Measurements from ENCODE around the gene ASTN2. TPM values are rescaled to one million over a fixed set of nuclear protein-coding genes. Genes with fewer than 3 reads are reported as not detected.

Gene ASTN2
- total and polyA plus RNA-seq, 10 of the 15 experiments (the other 5 are each of a cell fraction or from before 2014, with no cell fraction given) = 1.4 to 15.7 (median 7.0) TPM

GRCh38 chr9:117103438-117104110 is 311.3 kb downstream of the ASTN2 start:
- no peaks in the 10 kb centered on the region for H3K36me3 ChIP-seq (ENCODE audit: control insufficient read depth in 2 of 2, insufficient read depth in 2 of 2, low read length in 1 of 2)
- no peaks in the 10 kb centered on the region for H3K9me3 ChIP-seq (replicated peaks; ENCODE audit: control insufficient read depth, insufficient read depth, low read length)
- WGBS (ENCODE audit: insufficient coverage, insufficient replicate concordance, low lambda C conversion rate, missing lambda C conversion rate) = 2% methylated on average over 3 of the region's 3 CpGs
- no peak overlapping the region for H3K27ac ChIP-seq (ENCODE audit: control insufficient read depth, insufficient read depth)
- no peaks in the 10 kb centered on the region; a peak in 1 of 4 replicates for H3K27me3 ChIP-seq (replicated peaks in 1 of 2; ENCODE audit: control insufficient read depth in 2 of 2, insufficient read depth in 2 of 2, low read length in 1 of 2)
- ATAC-seq (peak; percentile 55), FAIRE-seq (no peak), DNase-seq (ENCODE audit: low read depth, low spot score) (peak; percentile 8)
- ChIA-PET SMC1A (ENCODE audit: uncharacterized antibody, unreplicated experiment) (interaction anchor here (1.0 kb wide), 1 partner anchor 14 kb away, joined by 4 read pairs; no protein-coding TSS in a partner anchor), POLR2A (no interaction called here), RAD21 (ENCODE audit: unreplicated experiment) (no interaction called here), CTCF (no interaction called here)
- no peak overlapping the region for H3K9ac ChIP-seq (ENCODE audit: control insufficient read depth, insufficient read depth, low read length)
- H3K79me2 ChIP-seq (ENCODE audit: control insufficient read depth, insufficient read depth, low read length) = no peaks in the 10 kb centered on the region
- no peaks in the 10 kb centered on the region for H3K4me1 ChIP-seq (ENCODE audit: control insufficient read depth, insufficient read depth, low read length)
- H3K4me3 ChIP-seq = no peak overlapping the region
- TF ChIP-seq CEBPZ (IDR thresholded peaks at IDR 0.05; ENCODE audit: low read depth, low read length) (no peak), FOXM1 (IDR thresholded peaks at IDR 0.05; ENCODE audit: low read depth, low read length) (no peak), RUNX3 (IDR thresholded peaks at IDR 0.05; ENCODE audit: low read length) (peak; percentile 79)
- BruUV-seq (replicated peaks) = no TSS peak
- in situ Hi-C loops (cut with MboI) = no loop called here
- intact Hi-C loops (cut with micrococcal nuclease; ENCODE audit: unreplicated experiment) = no loop called here
- H3K4me2 ChIP-seq (ENCODE audit: control insufficient read depth, insufficient read depth) = no peak overlapping the region
- no peaks in the 10 kb centered on the region for H4K20me1 ChIP-seq (ENCODE audit: control insufficient read depth, insufficient read depth)
- H2AFZ ChIP-seq (ENCODE audit: control insufficient read depth, low read depth, low read length) = no peak overlapping the region

- DNase-seq (ENCODE audit: low read depth, low spot score) = no peak
- no peak for FAIRE-seq
- intact Hi-C loops (cut with micrococcal nuclease; ENCODE audit: unreplicated experiment) = no loop called here
- H3K79me2 ChIP-seq (ENCODE audit: control insufficient read depth, insufficient read depth, low read length) = no peaks in the 10 kb centered on the region
- ATAC-seq = no peak
- H3K27me3 ChIP-seq (replicated peaks in 1 of 2; ENCODE audit: control insufficient read depth in 2 of 2, insufficient read depth in 2 of 2, low read length in 1 of 2) = no peaks in the 10 kb centered on the region; a peak in 1 of 4 replicates
- in situ Hi-C loops (cut with MboI) = no loop called here
- SMC1A ChIA-PET (ENCODE audit: uncharacterized antibody, unreplicated experiment) = no interaction called here
- POLR2A ChIA-PET = no interaction called here
- no peak overlapping the region for H3K4me3 ChIP-seq
- no peaks in the 10 kb centered on the region for H3K9me3 ChIP-seq (replicated peaks; ENCODE audit: control insufficient read depth, insufficient read depth, low read length)
- no peaks in the 10 kb centered on the region for H3K36me3 ChIP-seq (ENCODE audit: control insufficient read depth in 2 of 2, insufficient read depth in 2 of 2, low read length in 1 of 2)
- no peaks in the 10 kb centered on the region for H4K20me1 ChIP-seq (ENCODE audit: control insufficient read depth, insufficient read depth)
- H3K4me2 ChIP-seq (ENCODE audit: control insufficient read depth, insufficient read depth) = no peak overlapping the region
- WGBS (ENCODE audit: insufficient coverage, insufficient replicate concordance, low lambda C conversion rate, missing lambda C conversion rate) = 0% methylated on average over 1 of the region's 1 CpG
- RAD21 ChIA-PET (ENCODE audit: unreplicated experiment) = no interaction called here
- no peaks in the 10 kb centered on the region for H3K4me1 ChIP-seq (ENCODE audit: control insufficient read depth, insufficient read depth, low read length)
- no peak overlapping the region for H3K9ac ChIP-seq (ENCODE audit: control insufficient read depth, insufficient read depth, low read length)
- H2AFZ ChIP-seq (ENCODE audit: control insufficient read depth, low read depth, low read length) = no peak overlapping the region
- TF ChIP-seq NFYB (IDR thresholded peaks at IDR 0.05; ENCODE audit: insufficient read depth, low read depth, low read length) = no peak
- no peak for TF ChIP-seq ZNF622 (IDR thresholded peaks at IDR 0.05)
- TF ChIP-seq POLR2AphosphoS5 (IDR thresholded peaks at IDR 0.05; ENCODE audit: low read length) = no peak
- no peak for TF ChIP-seq HDAC6 (IDR thresholded peaks at IDR 0.05; ENCODE audit: unreplicated experiment)
- TF ChIP-seq ELK1 (IDR thresholded peaks at IDR 0.05; ENCODE audit: low read depth, low read length) = no peak
- no peak for TF ChIP-seq NFXL1 (IDR thresholded peaks at IDR 0.05; ENCODE audit: borderline replicate concordance)
- no peak for TF ChIP-seq ATF7 (IDR thresholded peaks at IDR 0.05; ENCODE audit: low read depth)
- no peak for TF ChIP-seq TCF12 (IDR thresholded peaks at IDR 0.05; ENCODE audit: low read depth, low read length)
- CTCF ChIA-PET = no interaction called here
- BruUV-seq (replicated peaks) = no TSS peak
- no peak overlapping the region for H3K27ac ChIP-seq (ENCODE audit: control insufficient read depth, insufficient read depth)
These were observed 313.8 kb downstream of the ASTN2 start for GRCh38 chr9:117101008-117101407.
